Measurements from ENCODE around the gene ZNF385B.
"Not testable (repeated sequence)": the region's sequence is repeated elsewhere in the genome, so short reads cannot be mapped to it uniquely, and the experiment has no call there.

ZNF385B gene

DNA sequence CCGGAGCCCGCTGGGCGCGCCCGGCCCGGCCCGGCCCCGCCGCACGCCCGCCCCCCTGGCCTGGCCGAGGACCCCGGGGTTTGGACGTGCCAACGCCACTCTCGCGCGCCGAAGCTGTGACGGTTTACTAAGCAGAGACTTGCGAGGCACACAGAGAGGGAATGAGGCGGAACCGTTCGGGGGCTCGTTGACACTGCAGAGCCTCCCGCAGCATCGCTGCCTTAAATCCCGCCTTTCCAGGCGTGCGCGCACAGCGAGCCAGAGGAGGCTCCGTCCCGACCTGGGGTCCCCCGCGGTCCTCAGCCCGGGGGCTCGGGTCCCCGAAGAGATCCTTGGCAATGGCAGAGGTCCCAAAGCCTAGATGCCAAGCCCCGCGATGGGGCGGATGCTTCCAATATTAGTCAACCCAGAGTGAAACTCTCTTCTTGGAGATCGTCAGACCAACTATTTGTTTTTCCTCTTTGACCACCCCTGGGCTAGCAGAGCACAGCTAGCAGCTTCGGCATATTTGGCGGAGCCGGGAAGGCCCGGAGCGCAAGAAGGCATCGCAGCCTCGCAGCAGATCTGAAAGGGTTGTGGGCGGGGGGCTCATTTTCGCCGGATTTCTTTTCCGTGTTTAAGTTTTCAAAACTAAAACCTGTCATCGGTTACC is at the start of gene ZNF385B:
ZNF385B (minus strand) TSS at position 197 of the 652 bp plus-strand sequence.
- DNase-seq: peak in 1 of 2 experiments; percentile 69

DNA sequence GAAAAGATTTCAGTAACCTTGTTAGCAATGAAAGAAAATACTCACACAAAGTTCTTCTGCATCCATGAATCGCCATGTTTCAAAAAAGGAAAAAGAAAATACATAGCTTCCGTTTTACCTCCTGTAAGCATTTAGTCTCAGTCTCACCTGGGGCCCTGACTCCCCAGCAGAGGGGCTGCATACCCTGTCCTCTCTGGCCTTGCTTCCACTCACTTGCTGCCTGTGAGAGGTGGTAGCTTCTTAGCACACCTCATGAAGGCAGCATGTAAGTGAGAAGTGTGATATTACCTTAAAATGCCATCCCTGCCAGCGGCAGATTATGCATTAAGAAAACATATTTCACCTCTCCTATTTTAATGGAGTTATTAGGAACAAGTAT is 49.3 kb upstream of the ZNF385B start:
- DNase-seq: no peak

DNA sequence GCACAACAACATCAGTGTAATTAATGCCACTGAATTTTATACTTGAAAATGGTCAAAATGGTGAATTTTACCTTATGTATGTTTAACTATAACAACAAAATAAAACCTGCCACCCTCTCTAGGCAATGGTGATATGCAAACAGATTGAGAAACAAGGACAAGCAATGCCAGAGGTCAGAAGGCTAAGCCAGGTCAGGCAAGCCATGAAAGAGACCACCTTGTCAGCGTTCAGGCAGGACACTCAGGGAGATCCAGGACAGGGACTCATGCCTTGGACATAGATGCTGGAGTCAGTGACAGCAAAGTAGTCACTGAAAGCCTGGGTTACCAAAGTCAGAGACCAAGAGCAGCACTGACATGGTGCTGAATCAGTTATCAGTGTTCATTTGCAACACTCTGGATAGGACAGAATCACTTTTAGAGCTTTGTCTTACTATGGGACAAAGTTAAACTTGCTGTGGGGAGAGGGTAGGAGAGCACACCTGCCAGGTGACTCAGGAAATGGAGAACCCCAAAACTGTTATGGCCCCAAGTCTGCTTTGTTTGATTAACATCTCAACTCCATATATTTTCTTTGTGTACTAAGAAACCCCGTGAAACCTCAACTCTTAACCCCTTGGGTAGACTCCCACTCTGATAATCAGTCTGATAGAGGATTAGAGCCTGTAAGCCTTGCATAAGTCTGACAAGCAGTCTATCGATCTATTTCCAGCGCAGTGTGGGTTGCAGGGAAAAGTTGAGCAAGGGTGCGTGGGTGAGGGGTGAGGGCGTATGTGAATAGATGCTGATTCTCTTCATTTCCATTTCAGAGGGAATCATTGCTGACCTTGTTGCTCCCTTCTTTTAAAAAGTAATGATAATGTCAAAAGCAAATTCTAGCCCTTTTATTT is 48.7 kb upstream of the ZNF385B start:
- no peak for DNase-seq

DNA sequence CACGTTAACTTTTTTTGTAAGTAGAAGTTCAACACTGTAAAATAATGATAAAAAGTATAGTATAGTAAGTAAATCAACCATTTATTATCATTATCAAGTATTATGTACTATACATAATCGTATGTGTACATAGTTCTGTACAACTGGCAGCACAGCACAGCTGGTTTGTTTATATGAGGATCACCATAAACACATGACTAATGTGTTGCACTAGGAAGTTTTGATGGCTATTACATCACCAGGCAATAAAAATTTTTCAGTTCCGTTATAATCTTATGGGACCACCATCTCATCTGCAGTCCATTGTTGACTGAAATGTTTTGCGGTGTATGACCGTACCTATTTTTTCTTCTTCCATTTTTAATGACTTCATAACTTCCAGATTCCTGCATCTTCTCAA is 39.2 kb upstream of the ZNF385B start:
- DNase-seq: no peak

DNA sequence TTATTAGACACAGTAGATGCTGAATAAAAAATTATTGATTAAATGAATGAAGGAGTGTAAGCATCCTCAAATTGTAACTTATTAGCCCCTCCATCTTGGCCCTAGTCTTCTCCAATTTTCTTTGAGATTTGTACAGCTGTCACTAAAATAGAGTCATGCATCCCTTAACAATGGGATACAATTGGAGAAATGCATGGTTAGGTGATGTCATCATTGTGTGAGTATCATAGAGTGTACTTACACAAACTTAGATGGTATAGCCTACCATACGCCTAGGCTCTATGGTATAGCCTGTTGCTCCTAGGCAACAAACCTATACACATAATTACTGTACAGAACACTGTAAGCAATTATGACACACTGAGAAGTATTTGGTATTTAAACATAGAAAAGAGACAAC is 38.3 kb upstream of the ZNF385B start:
- DNase-seq: no peak

DNA sequence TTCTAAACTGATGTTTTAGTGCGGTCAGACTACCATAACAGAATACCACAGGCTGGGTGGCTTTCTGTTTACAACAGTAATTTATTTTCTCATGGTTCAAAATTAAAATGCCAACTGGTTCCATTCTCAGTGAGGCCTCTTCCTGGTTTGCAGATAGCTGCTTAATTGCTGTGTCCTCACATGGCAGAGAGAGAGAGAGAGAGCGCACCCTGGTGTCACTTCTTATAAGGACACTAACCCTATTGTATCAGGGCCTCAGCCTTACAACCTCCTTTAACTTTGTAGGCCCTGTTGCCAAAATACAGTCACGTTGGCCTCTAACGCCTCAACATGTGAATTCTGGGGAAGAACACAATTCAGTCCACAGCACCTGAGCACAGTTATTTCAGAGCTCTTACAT is 37.5 kb upstream of the ZNF385B start:
- no peak for DNase-seq

DNA sequence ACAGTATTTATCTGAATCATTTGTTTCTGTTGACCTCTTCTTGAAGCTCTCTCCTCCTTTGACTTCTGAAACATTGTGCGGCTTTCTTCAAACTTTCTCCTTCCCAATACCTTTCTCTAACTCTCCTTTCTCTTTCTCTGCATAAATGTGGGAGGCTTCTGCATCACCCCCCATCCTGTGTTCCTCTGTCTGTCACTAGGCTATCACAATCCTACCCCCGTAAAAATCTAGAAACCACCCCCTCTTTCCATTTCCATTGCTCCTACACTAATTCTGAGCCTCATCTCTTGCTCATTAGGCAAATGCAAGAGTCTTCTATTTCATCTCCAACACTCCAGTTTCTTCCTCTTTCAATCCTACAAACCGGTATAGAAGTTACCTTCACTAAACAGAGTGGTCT is 32.2 kb upstream of the ZNF385B start:
- DNase-seq: no peak

DNA sequence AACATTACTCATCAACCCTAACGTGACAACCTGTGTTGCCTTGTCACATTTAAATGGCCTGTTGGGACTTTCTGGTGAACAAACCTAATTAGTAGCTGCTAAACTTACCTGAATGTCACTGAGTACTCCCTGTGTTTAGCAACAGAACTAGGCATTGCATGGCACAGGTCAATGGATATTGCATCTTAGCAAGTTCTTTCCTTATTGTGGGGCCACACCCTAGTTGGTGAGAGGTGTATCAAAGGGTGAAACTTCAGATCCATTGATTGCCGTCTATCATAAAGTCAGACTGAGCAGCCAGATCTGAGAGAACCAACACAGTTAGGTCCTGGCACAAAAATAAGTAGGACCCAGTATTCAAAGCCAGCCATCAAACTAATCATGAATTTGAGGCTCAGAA is 29.8 kb upstream of the ZNF385B start:
- DNase-seq: no peak

DNA sequence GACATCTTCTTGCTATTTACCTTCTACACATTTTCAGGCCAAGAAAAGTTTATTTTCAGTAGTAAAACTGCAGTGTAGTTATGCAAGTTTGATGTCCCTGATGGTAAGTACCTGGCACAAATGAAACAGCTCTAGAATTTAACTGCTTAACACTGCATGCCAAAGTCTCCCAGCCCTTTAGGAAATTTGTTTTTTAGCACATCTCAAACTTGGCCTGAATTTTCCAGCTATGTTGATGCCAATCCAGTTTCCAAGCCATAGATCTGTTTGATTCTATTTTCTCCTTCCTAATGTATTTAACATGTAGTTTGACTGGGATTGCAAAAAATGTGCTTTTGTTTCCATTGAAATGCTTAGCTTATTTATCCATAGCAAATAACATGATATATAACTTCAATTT is 29.3 kb upstream of the ZNF385B start:
- no peak for DNase-seq

DNA sequence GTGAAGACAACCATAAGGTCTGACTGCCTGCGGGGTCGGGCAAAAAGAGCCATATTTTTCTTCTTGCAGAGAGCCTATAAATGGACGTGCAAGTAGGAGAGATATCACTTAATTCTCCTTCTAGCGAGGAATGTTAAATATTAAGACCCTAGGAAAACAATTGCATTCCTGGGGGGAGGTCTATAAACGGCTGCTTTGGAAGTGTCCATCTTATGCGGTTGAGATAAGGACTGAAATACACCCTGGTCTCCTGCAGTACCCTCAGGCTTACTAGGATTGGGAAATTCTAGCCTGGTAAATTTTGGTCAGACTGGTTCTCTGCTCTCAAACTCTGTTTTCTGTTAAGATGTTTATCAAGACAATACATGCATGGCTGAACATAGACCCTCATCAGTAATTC is 27.2 kb upstream of the ZNF385B start:
- not testable (repeated sequence) for DNase-seq

DNA sequence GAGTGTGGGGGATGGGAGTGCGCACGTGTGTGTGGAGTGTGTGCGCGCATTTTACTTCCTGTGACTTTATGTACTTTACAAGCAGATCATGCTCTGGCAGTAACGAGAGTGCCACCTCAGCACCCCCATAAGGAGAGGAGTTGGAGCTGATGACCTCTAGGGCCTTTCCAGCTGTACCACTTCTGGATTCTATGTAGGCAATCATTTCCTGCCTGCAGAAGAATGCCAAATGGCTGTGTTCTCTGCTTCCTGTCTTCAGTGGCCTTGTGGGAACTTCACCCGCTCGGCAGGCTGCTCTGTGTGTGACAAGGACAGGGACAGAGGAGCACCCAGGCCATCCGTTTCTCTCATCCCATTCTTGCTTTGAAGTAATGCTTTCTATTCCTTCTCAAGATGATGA is 22.8 kb upstream of the ZNF385B start:
- DNase-seq: no peak

DNA sequence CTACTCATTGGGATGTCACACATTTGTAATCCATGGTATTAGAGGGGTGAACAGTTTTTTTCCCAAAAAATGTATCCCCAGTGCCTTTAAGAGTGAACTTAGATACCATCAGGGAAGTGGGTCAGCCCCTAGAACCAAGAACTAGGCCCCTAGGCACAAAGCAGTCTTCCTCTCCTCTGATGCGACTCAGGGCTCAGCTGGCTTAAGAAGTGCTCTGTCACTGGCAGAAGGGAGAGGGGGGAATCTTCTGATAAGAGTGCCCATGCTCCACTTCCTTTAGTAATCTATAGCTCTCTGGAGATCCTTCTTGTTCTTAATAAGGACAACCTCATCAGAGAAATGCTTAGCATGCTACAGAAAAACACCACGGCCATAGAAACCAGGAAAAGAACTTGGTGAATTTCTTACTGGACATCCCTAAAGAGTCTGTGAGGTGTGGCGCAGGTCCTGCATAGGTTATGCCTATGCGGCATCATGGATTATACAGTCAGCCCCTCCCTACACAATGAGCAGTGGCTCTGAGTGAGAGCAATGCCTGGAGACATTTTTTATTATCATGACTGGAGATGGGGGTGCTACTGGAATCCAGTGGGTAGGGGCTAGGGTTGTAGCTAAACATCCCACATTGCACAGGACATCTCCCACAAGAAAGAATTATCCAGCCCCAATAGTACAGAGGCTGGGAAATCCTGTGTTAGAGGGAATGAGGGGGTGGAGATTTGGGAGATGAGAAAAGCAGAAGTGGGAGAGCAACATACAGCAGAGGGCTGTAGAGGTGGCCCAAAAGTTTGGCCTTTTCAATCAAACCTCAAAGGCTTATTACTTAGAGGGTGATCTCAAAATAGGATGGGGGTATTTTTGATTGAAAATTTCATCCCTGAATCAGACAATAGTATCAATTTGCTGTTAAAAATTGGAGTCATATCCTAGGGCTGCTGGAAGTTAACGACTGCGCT is 21.7 kb upstream of the ZNF385B start:
- no peak for DNase-seq

DNA sequence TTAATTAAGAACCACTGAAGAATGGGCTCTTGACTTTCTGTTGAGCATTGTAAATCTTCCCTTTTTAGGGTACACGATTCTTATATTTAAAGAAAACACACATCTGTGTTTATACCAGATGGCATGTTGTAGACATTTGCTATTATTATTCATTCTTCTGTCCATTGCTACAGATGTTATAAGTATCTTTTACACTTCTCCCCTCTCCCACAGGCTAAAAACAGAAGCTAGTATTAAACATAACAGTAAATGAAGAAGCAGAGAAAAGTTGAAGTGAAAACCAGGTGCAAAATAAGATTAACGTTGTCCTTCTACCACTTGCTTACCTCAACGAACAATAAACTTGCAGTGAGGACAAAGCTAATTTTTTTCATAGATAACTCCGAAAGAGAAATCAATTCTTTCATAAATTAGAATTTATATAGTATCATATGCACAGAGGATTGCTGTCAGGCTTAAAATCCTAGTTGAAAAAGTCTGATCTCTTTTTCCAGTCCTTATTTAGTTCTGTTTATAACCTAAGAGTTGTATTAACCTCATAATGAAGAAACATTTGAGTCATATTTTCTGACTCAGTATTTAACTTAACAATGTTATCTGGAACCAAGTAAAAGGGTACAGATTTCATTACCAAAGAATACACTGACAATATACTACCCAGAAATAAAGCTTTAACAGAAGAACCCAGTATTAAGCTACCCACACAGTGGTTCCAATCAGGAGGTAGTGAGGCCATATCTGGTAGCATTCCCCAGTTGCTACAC is 16.4 kb upstream of the ZNF385B start:
- no peak for DNase-seq

DNA sequence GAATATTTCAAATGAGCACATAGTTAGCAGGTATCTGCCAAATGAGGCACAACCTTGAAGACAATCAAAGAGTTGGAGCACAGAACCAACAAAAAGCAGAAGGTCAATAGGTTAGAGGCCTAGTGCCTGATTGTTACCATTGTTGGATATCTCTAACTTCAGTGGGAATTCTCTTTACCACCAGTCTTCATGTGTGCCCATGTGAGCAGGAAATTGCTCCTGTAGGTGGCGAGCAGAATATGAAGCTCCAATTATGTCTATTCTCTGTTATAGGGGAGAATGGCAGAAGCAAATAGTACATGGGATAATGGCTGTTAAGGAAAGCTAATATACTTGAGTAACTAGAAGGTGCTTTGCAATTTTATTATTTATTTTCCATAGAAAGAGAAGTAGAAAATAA is 14.9 kb upstream of the ZNF385B start:
- no peak for DNase-seq

DNA sequence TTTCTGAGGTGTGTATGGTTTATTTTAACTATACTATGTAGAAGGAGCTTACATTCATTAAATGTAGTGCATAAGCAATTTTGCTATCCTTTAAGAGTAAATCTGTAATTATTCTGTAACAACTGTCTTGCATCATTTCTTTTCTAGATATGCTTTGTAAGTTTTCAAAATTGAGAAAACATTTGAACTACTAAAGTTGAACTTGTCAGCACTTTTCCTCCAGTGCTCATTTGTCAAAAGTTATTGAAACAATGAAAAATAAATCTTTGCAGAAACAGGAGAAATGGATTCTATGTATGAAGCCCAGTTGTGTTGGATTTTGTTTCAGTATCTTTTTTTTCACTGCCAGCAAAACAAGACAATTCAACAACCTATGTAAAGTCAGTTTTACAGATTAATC is 14.5 kb upstream of the ZNF385B start:
- no peak for DNase-seq

DNA sequence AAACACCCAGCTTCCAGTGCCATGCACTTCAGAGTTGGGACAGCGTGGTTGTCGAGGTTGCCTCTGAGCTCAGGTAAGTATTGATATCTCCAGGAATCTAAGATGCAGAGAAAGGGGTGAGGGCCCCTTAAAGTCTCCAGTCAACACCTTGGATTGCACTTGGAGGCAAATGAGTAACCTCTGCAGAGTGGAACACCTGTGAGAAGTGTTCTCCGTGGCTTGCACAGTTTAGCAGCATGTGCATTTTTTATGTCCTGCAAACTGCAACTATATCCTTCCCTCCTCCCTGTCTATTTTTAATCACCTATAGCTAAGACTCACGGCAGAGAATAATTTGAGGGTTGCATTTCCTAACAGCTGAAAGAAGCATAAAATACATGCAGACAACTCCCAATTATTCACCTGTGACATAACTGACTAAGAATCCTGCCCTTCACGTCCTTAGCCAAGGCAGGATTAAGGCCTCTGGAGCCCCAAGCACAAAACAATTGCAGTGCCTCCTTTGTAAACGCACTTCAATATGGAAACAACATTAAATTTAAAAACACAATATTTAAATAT is 1.6 kb upstream of the ZNF385B start:
- DNase-seq: no peak

DNA sequence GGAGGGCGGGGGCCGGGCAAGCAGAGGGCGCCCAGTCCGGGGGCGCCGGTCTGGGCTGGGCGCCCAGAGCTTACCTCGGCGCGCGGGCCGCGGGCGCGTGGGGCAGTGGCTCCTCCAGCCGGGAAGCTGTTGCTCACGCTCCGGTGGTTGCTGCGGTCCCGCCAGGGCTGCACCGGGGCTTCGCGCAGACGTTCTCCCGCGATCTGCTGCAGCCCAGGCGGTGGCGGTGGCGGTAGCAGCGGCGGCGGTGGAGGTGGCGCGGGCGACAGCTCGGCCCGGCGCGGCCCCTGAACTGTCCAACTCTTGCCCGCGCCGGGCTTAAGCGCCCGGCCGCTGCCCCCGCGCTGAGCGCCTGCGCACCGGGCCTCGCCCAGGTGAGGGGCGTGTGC is 391 bp downstream of the ZNF385B start:
- DNase-seq: no peak

DNA sequence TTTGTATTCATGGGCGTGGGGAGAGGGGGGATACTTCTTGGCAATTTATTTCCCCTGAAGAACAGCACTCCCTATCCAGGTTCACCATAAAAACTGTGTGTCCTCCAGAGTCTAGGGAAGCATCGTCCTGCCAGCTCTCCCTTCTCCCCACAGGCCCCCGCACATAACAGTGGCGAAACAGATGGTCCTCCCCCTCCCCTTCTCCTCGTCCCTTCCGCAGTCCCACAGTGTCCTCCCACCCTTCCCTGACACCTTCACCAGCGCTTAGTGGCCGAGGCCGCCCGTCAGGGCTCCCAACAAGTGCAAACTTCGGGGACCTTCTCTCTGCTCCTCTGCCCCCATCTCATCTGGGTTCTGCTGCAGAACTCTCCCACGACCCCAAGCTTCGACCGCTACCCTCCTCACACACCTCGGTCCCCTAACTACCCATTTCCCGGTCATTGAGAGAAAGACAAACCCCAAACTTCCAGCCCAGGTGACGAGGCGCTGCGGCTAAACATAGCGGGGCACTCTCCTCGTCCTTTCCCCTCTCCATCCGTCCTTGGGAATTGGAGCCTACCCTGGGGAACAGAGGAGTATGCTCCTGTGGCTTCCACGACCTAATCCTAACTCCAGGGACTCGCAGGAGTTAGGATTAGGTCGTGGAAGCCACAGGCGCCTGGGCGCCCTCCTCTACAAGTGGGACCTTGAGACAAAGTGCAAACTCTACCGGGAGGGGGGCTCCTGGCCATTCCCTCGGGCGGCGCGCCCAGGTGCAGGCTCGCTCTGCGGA is 971 bp downstream of the ZNF385B start:
- DNase-seq: peak in 1 of 2 experiments; percentile 25

DNA sequence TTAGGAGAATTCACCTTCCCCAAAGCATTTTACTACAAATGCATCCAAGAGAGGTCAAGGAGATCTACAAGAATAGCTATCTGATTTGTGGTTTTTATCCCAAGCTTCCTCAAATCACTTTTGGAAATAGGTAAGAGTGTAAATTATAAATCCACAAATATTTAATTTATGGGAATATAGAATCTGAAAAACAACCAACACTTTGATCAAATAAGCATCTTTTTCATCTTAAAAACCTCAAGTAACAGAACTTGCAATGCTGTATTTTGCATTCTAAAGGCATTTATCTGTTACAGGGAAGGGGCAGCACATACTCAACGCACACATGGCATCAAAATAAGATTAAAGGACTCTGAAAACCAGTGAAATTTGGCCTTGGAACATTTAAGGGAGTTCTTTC is 1.9 kb downstream of the ZNF385B start:
- DNase-seq: no peak

DNA sequence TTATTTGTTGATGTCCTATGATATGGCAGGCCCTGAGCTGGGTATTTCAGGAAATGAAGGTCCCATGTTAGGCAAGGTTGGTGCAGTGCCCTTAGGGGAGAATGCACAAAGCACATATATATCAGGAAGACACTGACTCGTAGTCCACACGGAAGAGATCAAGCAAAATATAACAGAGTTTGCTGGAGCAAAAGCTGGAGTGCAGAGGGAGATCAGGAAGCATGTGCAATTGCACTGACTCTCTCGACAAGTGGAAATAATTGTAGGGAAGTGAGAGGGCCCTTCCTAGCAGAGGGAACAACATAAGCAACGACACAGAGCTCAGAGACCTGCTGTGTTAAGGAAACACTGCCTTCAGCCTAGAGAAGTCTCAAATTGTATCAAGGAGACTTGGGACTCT is 4.2 kb downstream of the ZNF385B start:
- no peak for DNase-seq

DNA sequence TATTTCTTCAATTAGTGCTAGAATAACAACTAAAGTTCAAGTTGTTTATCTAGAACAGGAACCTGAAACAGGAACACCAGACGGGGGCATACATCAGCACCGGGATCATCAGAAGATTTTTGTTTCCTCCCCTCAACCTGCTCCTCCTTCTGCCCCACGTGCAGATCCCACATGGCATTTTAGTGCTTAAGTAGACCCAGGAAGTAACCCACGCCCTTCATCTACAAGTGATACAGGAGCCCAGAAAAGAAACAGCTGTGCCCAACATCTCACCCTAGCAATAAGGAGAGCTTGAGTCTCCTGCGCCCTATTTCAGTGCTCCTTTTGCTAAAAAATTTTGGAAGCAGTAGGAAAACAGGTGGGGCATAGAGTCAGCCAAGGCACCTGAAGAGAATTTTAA is 5.2 kb downstream of the ZNF385B start:
- DNase-seq: no peak

Measured in cerebellar nuclear complex (tissue), 1 donor.